ENCODE results near the gene CACTIN.

DNA sequence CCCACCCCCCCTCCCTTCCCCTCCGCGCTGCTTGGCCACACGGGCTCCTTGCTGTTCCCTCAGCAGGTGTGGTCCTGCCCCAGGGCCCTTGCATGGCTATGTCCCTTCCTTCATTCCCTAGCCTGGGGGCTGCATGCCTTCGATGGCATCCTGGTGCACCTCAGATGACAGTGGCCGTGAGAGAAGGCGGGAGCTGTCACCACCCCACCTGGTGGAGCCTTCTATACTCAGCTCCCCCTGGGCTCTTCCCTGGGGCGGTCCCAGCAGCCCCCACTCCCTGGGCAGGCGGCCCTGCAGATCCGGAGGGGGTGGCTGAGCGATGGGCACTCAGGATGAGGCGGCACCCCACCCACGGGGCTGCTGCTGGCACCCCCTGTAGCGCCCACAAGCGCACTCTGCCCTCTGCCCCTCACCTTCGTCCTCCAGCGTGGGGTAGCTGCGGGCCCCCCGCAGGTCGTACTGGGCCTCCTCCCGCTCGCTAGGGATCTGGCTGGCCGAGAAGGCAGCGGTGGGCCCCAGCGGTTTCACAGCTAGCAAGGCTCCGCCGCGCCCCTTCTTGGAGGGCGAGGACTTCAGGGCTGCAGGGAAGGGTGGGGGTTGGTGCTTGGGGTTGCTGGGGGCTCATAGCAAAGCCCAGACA lies 17.2 kb upstream of the CACTIN start:
- TF ChIP-seq CTCF (IDR thresholded peaks at IDR 0.05): no peak
- no peak for TF ChIP-seq POLR2A (IDR thresholded peaks at IDR 0.05)
- no peak for TF ChIP-seq EP300 (IDR thresholded peaks at IDR 0.05)
